ENCODE results near the gene GUCA2B.

Gene GUCA2B

GRCh38 chr1:42168391-42168670 is 15.1 kb downstream of the GUCA2B start:
- DNase-seq (ENCODE audit: low read depth): no peak

GRCh38 chr1:42168763-42169162 is 15.6 kb downstream of the GUCA2B start:
- no peak for DNase-seq (ENCODE audit: low read depth)

- no peak for DNase-seq (ENCODE audit: low read depth)
Measured at GRCh38 chr1:42170779-42171621, 17.8 kb downstream of the GUCA2B start.

- DNase-seq (ENCODE audit: low read depth): no peak
Measured at GRCh38 chr1:42171679-42172266, 18.6 kb downstream of the GUCA2B start.

- DNase-seq (ENCODE audit: low read depth): peak; percentile 26
Measured at GRCh38 chr1:42172381-42173133, 19.3 kb downstream of the GUCA2B start.

- DNase-seq (ENCODE audit: low read depth): peak; percentile 52
Measured at GRCh38 chr1:42173155-42173933, 20.1 kb downstream of the GUCA2B start.

GRCh38 chr1:42173961-42174735 is 20.9 kb downstream of the GUCA2B start:
- DNase-seq (ENCODE audit: low read depth): peak; percentile 26

- no peak for DNase-seq (ENCODE audit: low read depth)
Measured at GRCh38 chr1:42175314-42176054, 22.3 kb downstream of the GUCA2B start.

GRCh38 chr1:42176902-42177519 is 23.8 kb downstream of the GUCA2B start:
- peak; percentile 52 for DNase-seq (ENCODE audit: low read depth)

- peak; percentile 86 for DNase-seq (ENCODE audit: low read depth)
Measured at GRCh38 chr1:42177541-42177981, 24.4 kb downstream of the GUCA2B start.

- no peak for DNase-seq (ENCODE audit: low read depth)
Measured at GRCh38 chr1:42178249-42178648, 25.0 kb downstream of the GUCA2B start.

- DNase-seq (ENCODE audit: low read depth): peak; percentile 77
Measured at GRCh38 chr1:42179275-42179674, 26.1 kb downstream of the GUCA2B start.

GRCh38 chr1:42179900-42180329 is 26.7 kb downstream of the GUCA2B start:
- DNase-seq (ENCODE audit: low read depth): no peak

GRCh38 chr1:42181687-42182086 is 28.5 kb downstream of the GUCA2B start:
- no peak for DNase-seq (ENCODE audit: low read depth)

- no peak for DNase-seq (ENCODE audit: low read depth)
Measured at GRCh38 chr1:42183210-42183956, 30.2 kb downstream of the GUCA2B start.

- DNase-seq (ENCODE audit: low read depth): no peak
Measured at GRCh38 chr1:42183957-42184268, 30.7 kb downstream of the GUCA2B start.

- DNase-seq (ENCODE audit: low read depth): no peak
Measured at GRCh38 chr1:42184616-42185015, 31.4 kb downstream of the GUCA2B start.

- peak; percentile 81 for DNase-seq (ENCODE audit: low read depth)
Measured at GRCh38 chr1:42186152-42186551, 32.9 kb downstream of the GUCA2B start.
